IMR-90 (cell line): ENCODE measurements around the gene ELL2. TPM values are rescaled to one million over a fixed set of nuclear protein-coding genes. Genes with fewer than 3 reads are reported as not detected.

Experiments
- ATAC-seq: fragments of 200-7000 bp; cut with Tn5 transposase; 2 replicates; pipeline ENCODE4 v1.9.1; 2020; ENCODE audit warnings: low read depth, mild to moderate bottlenecking, moderate library complexity
- BruUV-seq: library from RNA; stranded (reverse); fragments of 400-500 nt; replicated peaks from 2 replicates; lab custom pipeline; 2021; lab: Mats Ljungman, UMichigan
- CTCF ChIA-PET: fragments of 300-600 bp; formaldehyde crosslinking; extraction: SDS; loops from one replicate; lab custom pipeline; 2021; ENCODE audit warnings: antibody characterized with exemption; lab: Yijun Ruan, JAX
- POLR2A ChIA-PET: fragments of 300-600 bp; sonication (Branson Sonifier 250); formaldehyde crosslinking; loops from one replicate; lab custom pipeline; 2022; ENCODE audit warnings: antibody characterized with exemption; ENCODE audit not compliant: unreplicated experiment; lab: Charles Lee
- DNase-seq: peaks from one replicate; pipeline ENCODE4 v3.0.0; 2013
- H2AFZ ChIP-seq: replicated peaks from 2 replicates; pipeline ENCODE3; 2013; ENCODE audit warnings: low read length, mild to moderate bottlenecking; ENCODE audit not compliant: poor library complexity
- H2AK5ac ChIP-seq: 2 replicates; pipeline ENCODE4 v1.6.1; 2013; ENCODE audit warnings: low read depth, low read length, inconsistent platforms
- H2AK9ac ChIP-seq: replicated peaks from 2 replicates; pipeline ENCODE3; 2013; ENCODE audit warnings: mild to moderate bottlenecking, low read depth, low read length, moderate library complexity; ENCODE audit not compliant: poor library complexity
- H2BK120ac ChIP-seq: 2 replicates; pipeline ENCODE4 v1.6.1; 2013; ENCODE audit warnings: low read depth, low read length, inconsistent platforms
- H2BK15ac ChIP-seq: 3 replicates; pipeline ENCODE4 v1.6.1; 2013; ENCODE audit warnings: low read depth, low read length, inconsistent platforms
- H2BK20ac ChIP-seq: 2 replicates; pipeline ENCODE4 v1.6.1; 2013; ENCODE audit warnings: low read depth, mild to moderate bottlenecking, inconsistent platforms, low read length, moderate library complexity
- H2BK5ac ChIP-seq: 2 replicates; pipeline ENCODE4 v1.6.1; 2013; ENCODE audit warnings: mild to moderate bottlenecking, low read depth, low read length, inconsistent platforms; ENCODE audit not compliant: poor library complexity, severe bottlenecking
- H3K14ac ChIP-seq: replicated peaks from 2 replicates; pipeline ENCODE4 v1.6.1; 2013; ENCODE audit warnings: low read depth, low read length, inconsistent platforms
- H3K18ac ChIP-seq: 2 replicates; pipeline ENCODE4 v1.6.1; 2013; ENCODE audit warnings: low read depth, low read length, control low read depth
- H3K23ac ChIP-seq: 2 replicates; pipeline ENCODE4 v1.6.1; 2013; ENCODE audit warnings: low read depth, low read length, inconsistent platforms
- H3K27ac ChIP-seq: 2 replicates; pipeline ENCODE4 v1.5.1; 2013; ENCODE audit warnings: mild to moderate bottlenecking, control low read depth, low read length; ENCODE audit not compliant: insufficient read depth
- H3K27me3 ChIP-seq: 2 replicates; pipeline ENCODE4 v1.6.1; 2013; ENCODE audit warnings: low read length; ENCODE audit not compliant: control insufficient read depth, insufficient read depth
- H3K36me3 ChIP-seq: 2 replicates; pipeline ENCODE4 v1.6.1; 2013; ENCODE audit warnings: low read length, mixed read lengths; ENCODE audit not compliant: control insufficient read depth, insufficient read depth
- H3K4ac ChIP-seq: 2 replicates; pipeline ENCODE4 v1.6.1; 2013; ENCODE audit warnings: low read depth, low read length, inconsistent platforms
- H3K4me1 ChIP-seq: 2 replicates; pipeline ENCODE4 v1.6.1; 2013; ENCODE audit warnings: low read length, mixed read lengths; ENCODE audit not compliant: control insufficient read depth, insufficient read depth
- H3K4me2 ChIP-seq: 2 replicates; pipeline ENCODE4 v1.6.1; 2013; ENCODE audit warnings: low read depth, mild to moderate bottlenecking, control low read depth, low read length, moderate library complexity
- H3K4me3 ChIP-seq: 2 replicates; pipeline ENCODE4 v1.5.1; 2013; ENCODE audit warnings: low read depth, mild to moderate bottlenecking, control low read depth, low read length, moderate library complexity; ENCODE audit not compliant: insufficient read depth
- H3K56ac ChIP-seq: 2 replicates; pipeline ENCODE4 v1.6.1; 2013; ENCODE audit warnings: low read length, inconsistent platforms; ENCODE audit not compliant: insufficient read depth; ENCODE audit errors: extremely low read depth
- H3K79me1 ChIP-seq, 2 experiments: 2 replicates each; pipeline ENCODE4 v1.6.1; 2013; ENCODE audit warnings: low read length in 2 of 2, inconsistent platforms in 1 of 2, low read depth in 1 of 2
- H3K9ac ChIP-seq: 2 replicates; pipeline ENCODE4 v1.6.1; 2013; ENCODE audit warnings: low read depth, low read length, control low read depth
- H3K9me1 ChIP-seq: 2 replicates; pipeline ENCODE4 v1.6.1; 2013; ENCODE audit warnings: low read length, inconsistent platforms; ENCODE audit not compliant: insufficient read depth
- H3K9me3 ChIP-seq: 2 replicates; pipeline ENCODE4 v1.6.1; 2013; ENCODE audit warnings: low read length; ENCODE audit not compliant: control insufficient read depth, insufficient read depth
- H4K20me1 ChIP-seq: 2 replicates; pipeline ENCODE4 v1.6.1; 2013; ENCODE audit warnings: low read length, inconsistent platforms; ENCODE audit not compliant: insufficient read depth
- H4K5ac ChIP-seq: 2 replicates; pipeline ENCODE4 v1.6.1; 2013; ENCODE audit warnings: mild to moderate bottlenecking, low read depth, low read length, control low read depth
- H4K8ac ChIP-seq, 2 experiments: 2 replicates each; pipeline ENCODE4 v1.6.1; 2013; ENCODE audit warnings: low read depth in 2 of 2, low read length in 2 of 2, control low read depth in 1 of 2, inconsistent platforms in 1 of 2
- H4K91ac ChIP-seq: 2 replicates; pipeline ENCODE4 v1.6.1; 2013; ENCODE audit warnings: low read depth, low read length, inconsistent platforms; ENCODE audit not compliant: insufficient read depth
- MAFK ChIP-seq: IDR thresholded peaks from 2 replicates; pipeline ENCODE4 v1.6.1; 2012; ENCODE audit warnings: low read depth, low read length, improper control_type of control experiment
- MAZ ChIP-seq: IDR thresholded peaks from 2 replicates; pipeline ENCODE4 v1.6.1; 2012; ENCODE audit warnings: low read depth, mild to moderate bottlenecking, low read length, improper control_type of control experiment, moderate library complexity, borderline replicate concordance
- WGBS, 2 experiments: methylation state at CpG; one replicate each; pipeline versions ENCODE4 v1.1.5 to v1.1.7; 2013; ENCODE audit warnings: missing lambda C conversion rate in 2 of 2; ENCODE audit not compliant: insufficient read length in 1 of 2; ENCODE audit errors: extremely low coverage in 2 of 2; 5-methylcytosine and 5-hydroxymethylcytosine counted together
- dilution Hi-C: fragments of 300-500 bp; cut with HindIII; formaldehyde crosslinking; loops from one replicate; pipeline ENCODE4 v1.14.3; 2018; ENCODE audit warnings: low sequenced_read_pairs; ENCODE audit not compliant: unreplicated experiment
- in situ Hi-C: fragments of 300-500 bp; cut with MboI; formaldehyde crosslinking; loops from 3 replicates; pipeline ENCODE4 v1.14.3; 2019; ENCODE audit warnings: low sequenced_read_pairs, inconsistent platforms, mixed read lengths
- intact Hi-C: fragments of 100-400 bp; cut with micrococcal nuclease; formaldehyde crosslinking; loops from 2 replicates; pipeline ENCODE4 v1.10.0; 2022
- polyA plus RNA-seq, 3 experiments: library from polyadenylated mRNA; depleted of rRNA; stranded (reverse); fragments of >200 nt; gene quantifications; 2 replicates each; pipeline ENCODE4 v1.2.3, GENCODE V29; 2012; ENCODE audit warnings: low replicate concordance in 1 of 3
- total RNA-seq: library from RNA; depleted of rRNA; stranded (reverse); fragments of >200 nt; gene quantifications from 2 replicates; pipeline ENCODE4 v1.2.3, GENCODE V29; 2012

The ELL2 gene
- total and polyA plus RNA-seq, 2 of the 4 experiments (the other 2 are of a cell fraction), result 61.4 to 92.5 TPM

DNA sequence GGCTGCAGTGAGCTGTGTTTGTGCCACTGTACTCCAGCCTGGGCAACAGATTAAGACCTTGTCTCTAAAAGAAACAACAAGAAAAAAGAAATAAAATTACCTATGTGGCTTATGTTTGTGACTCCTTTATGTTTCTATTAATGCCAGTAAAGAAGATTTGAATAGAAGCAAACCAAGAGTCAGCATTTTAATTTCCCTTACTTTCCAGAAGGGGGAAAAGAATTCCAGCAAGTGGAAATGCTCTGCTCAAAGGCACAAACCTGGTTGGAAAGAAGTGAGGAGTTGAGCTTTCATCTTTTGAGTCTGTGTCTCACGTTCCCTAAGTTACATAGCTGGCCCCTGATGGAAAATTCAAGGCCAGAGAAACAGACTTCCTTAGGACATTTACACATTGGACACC, 23.6 kb upstream of the ELL2 start:
- Histone ChIP-seq H4K20me1 (no peaks in the 10 kb centered on the region), H3K27ac (no peak overlapping the region), H4K8ac (peak overlapping the region in 1 of 2 experiments; percentile 42; a peak in 1 of 4 replicates), H3K27me3 (no peaks in the 10 kb centered on the region), H3K4me3 (no peak overlapping the region), H3K9ac (no peak overlapping the region), H3K9me1 (no peaks in the 10 kb centered on the region), H3K79me1 (no peaks in the 10 kb centered on the region), H3K36me3 (no peaks in the 10 kb centered on the region), H2AFZ (no peak overlapping the region), H3K9me3 (no peaks in the 10 kb centered on the region), H3K18ac (peak overlapping the region; percentile 65), H2BK120ac (peak overlapping the region; percentile 11; the same call in 1 of the 2 replicates), H2AK5ac (no peak overlapping the region), H4K91ac (peak overlapping the region; percentile 8; the same call in 1 of the 2 replicates), H2BK5ac (no peak overlapping the region), H3K4me1 (peaks cover 11% of the 10 kb centered on the region), H3K23ac (no peak overlapping the region; the same call in 1 of the 2 replicates), H3K4me2 (no peak overlapping the region), H3K14ac (no peak overlapping the region), H3K4ac (no peak overlapping the region), H3K56ac (no peak overlapping the region), H2BK15ac (peak overlapping the region; percentile 52; the same call in 2 of the 3 replicates), H2BK20ac (peak overlapping the region; percentile 18; the same call in 1 of the 2 replicates), H2AK9ac (no peak overlapping the region), H4K5ac (peak overlapping the region; percentile 15; the same call in 1 of the 2 replicates)
- intact Hi-C loops, result no loop called here
- ChIA-PET CTCF (no interaction called here), POLR2A (no interaction called here)
- TF ChIP-seq MAFK, result peak; percentile 31; the same call in 1 of the 2 replicates
- TF ChIP-seq MAZ, result no peak
- DNase-seq (no peak), ATAC-seq (no peak)
- no TSS peak for BruUV-seq
- dilution Hi-C loops, result no loop called here
- no CpG with 5 or more reads among the region's 1 CpG for WGBS, 2 experiments
- in situ Hi-C loops, result no loop called here
